HG03097 (cell line): ENCODE data around the gene INTS15.

Experiments
- ATAC-seq: cut with Tn5 transposase; IDR thresholded peaks from one replicate; pipeline ENCODE4 v1.9.1; 2021; ENCODE audit not compliant: unreplicated experiment, low FRiP score

The INTS15 gene

DNA sequence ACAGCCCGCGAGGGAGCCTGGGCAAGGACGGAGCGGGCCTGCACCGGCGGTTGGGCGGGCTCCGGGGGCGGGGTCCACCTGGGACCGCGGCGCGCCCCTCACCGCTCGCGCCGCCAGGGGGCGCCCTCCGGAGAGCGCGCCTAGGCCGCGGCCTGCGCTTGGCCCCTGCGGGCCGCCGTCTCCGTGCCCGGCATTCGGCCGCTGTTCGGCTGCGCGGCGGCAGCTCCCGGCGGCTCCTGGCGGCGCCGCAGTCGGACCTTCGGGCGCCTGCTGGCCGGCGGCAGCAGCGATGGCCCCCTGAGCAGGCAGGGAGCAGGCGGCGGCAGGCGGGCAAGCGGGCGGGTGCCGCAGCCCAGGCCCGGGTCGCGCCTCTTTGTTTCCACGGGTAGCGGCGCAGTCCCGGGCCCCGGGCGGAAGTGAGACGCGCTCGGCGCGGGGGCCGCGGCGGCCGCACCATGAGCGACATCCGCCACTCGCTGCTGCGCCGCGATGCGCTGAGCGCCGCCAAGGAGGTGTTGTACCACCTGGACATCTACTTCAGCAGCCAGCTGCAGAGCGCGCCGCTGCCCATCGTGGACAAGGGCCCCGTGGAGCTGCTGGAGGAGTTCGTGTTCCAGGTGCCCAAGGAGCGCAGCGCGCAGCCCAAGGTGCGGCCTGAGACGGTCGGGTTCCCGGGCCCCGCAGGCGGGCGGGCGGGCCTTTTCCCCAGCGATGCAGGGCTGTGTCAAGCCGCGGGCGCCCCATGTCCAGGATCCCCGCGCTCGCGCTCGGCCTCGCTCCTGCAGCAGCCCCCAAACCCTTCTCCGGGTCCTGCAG, at the start of gene INTS15:
TSS of gene INTS15 (plus strand) at position 193 of the 816 bp plus-strand sequence. CDS start at position 456, 263 bp downstream.
- peak; percentile 83 for ATAC-seq

DNA sequence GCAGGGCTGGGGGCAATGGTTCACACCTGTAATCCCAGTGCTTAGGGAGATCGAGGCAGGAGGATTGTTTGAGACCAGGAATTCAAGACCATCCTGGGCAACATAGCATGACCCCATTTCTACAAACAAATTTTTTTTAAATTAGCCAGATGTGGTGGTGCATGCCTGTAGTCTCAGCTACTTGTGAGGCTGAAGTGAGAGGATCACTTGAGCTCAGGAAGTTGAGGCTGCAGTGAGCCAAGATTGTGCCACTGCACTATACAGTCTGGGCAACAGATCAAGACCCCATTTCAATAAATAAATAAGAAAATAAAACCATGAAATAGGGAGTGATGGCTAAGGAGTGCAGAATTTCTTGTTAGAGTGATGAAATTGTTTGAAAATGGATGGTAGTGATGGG, 47.5 kb upstream of the INTS15 start:
- ATAC-seq = no peak

- no peak for ATAC-seq
Measured at GRCh38 chr7:6545398-6546126, 44.3 kb upstream of the INTS15 start.

DNA sequence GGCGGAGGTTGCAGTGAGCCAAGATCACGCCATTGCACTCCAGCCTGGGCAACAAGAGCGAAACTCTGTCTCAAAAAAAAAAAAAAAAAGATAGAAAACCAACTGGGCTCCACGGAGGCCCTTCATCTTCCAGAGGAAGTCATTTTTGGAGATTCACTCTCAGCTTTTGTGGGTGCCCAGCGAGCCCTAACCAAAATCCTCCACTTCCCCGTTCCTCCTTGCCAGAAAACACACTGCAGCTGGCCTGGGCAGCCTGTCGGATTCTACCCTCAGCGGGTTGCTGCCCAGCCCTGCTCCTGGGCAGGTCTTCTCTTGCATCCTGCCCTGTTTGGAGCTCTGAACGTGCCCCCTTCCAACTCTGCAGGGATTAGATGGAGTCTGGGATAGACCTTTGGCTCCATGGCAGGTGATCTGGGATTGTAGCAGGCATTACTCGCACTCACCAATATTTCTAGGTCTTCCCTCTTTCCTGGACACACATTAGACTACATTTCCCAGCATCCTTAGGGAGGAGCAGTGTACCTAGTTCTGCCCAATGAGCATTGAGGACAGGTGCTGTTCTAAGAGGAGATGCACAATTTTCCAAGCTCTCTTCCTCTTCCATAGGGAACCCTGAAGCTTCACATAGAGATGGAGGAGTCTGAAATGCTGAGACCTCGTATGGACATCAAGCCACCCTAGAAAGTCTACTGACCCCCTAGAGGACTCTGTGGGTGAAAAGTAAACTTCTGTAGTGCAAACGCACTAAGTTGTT, 43.1 kb upstream of the INTS15 start:
- ATAC-seq = no peak

DNA sequence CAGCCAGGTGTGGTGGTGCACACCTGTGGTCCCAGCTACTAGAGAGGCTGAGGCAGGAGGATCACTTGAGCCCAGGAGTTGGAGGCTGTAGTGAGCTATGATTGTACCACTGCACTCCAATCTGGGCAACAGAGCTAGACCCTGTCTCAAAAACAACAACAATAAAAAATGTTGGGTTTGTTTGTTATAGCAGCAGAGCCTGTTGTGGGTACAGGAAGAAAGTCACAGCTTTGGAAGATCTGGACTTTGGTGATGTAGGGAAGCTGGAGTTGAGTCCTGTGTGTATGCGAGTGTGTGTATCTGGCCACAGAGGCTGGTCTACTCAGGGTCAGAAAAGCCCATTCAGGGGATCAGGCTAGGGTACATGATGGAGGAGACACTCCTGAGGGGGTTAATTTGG, 42.4 kb upstream of the INTS15 start:
- no peak for ATAC-seq

- ATAC-seq = no peak
Measured at GRCh38 chr7:6551016-6551511, 38.8 kb upstream of the INTS15 start, which contains the start of gene GRID2IP. Gene GRID2IP (minus strand): TSS chr7:6551461. CDS start chr7:6551436, 25 bp downstream.

DNA sequence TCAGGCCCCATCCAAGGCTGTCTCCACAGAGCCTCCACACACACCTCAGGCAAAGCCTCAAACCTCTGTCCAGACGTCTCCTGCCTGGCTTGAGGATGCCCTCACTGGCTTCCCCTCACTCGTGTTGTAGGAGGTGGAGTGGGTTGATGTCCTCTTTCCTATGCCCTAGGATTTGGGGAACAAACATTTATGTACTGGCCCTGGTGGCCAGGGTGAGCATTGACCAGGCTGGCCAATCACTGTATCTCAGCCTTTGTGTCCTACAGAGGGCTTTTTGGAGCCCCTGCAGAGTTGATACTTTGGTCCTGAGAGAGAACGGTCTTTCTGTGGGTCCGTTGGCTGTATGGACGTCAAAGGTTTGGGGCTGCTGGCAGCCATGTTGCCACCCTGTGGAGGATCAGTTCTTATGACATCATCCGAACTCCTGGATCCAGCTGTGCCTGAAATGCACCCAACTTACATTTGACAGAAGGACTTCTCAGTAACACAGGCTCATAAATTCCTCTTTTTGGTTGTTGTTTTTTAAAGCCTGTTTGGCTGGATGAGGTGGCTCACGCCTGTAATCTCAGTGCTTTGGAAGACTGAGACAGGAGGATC, 36.3 kb upstream of the INTS15 start:
- no peak for ATAC-seq

- ATAC-seq = no peak
Measured at GRCh38 chr7:6554848-6555247, 35.0 kb upstream of the INTS15 start.

- no peak for ATAC-seq
Measured at GRCh38 chr7:6556196-6556595, 33.6 kb upstream of the INTS15 start.

DNA sequence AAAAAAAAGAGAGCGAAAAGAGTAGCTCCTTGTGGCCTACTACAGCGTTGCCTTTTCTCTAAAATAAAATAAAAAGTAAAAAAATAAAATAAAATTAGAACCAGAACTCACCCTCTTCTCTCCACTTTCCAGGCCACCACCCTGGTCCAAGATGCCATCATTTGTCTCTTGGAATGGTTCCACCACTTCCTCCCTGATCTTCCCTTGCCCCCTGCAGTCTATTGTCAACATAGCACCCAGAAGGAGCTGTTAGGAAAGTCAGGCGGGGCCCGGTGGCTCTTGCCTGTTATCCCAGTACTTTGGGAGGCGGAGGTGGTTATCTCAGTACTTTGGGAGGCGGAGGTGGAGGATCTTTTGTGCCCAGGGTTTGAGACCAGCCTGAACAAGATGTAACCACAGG, 31.0 kb upstream of the INTS15 start:
- no peak for ATAC-seq

DNA sequence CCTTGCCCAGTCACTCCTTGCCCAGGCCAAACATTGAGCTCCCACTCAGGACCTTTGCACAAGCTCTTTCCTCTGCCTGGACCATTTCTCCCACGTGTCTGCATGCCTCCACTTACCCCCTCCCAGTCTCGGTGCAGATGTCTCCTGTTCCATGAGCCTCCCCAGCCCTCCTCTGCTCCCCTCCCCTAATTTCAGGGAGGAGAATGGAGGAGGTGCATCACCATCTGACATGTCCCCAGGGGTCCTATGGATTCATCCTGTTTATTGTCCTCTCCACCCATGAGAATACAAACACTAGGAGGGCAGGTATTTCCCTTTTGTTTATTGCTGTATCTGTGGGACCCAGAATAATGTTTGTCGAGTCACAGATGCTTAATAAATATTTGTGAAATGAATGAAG, 29.9 kb upstream of the INTS15 start:
- ATAC-seq = no peak

GRCh38 chr7:6562106-6562505, 27.7 kb upstream of the INTS15 start:
- ATAC-seq = no peak

GRCh38 chr7:6563936-6564770, 25.7 kb upstream of the INTS15 start:
- no peak for ATAC-seq

DNA sequence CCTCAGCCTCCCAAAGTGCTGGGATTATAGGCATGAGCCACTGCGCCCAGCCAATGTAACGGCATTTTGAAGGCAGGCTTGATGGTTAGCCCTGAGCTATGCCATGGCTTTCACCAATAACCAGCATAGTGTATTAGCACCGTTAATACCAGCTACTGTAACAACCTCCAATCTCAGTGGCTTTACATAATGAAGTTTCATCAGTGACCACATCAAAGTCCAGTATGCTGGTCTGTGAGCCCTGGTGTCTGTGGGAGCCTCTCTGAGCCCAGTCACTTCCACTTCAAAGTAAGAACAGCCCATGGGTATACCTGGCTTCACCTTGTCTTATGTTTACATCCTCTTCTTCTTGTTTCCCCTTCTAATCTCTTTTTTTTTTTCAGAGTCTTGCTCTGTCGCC, 24.2 kb upstream of the INTS15 start:
- no peak for ATAC-seq

GRCh38 chr7:6567886-6568285, 21.9 kb upstream of the INTS15 start:
- ATAC-seq = no peak

DNA sequence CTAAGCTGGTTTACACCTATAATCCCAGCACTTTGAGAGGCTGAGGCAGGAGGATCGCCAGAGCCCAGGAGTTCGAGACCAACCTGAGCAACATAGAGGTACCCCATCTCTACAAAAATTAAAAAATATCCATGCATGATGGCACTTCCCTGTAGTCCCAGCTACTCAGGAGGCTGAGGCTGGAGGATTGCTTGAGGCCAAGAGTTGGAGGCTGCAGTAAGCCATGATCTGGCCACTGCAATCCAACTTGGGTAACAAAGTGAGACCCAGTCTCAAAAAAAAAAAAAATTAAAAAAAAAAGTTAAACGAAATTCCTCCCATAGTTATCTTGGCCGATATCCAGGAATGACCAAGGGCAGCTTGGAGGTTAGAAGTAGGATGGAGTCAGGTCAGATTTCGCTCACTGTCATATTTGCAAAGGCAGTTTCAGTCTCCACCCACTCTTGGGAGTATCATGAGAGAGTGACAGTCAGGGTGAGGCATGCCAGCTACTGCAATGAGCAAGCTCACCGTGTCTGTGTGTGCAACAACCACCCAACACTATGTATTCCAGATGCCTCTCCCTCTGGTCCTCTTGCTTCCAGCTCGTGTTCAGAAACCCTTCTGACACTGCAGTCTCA, 18.6 kb upstream of the INTS15 start:
- ATAC-seq = no peak

- ATAC-seq = no peak
Measured at GRCh38 chr7:6575281-6576023, 14.4 kb upstream of the INTS15 start.

- no peak for ATAC-seq
Measured at GRCh38 chr7:6576024-6576866, 13.6 kb upstream of the INTS15 start.
